Tibial nerve (tissue), 4 donors: ENCODE data around the gene TTC31. TPM values are rescaled to one million over a fixed set of nuclear protein-coding genes. Genes with fewer than 3 reads are reported as not detected.

ENCODE experiments used
- DNase-seq, 2 donors: peaks; one replicate each; pipeline ENCODE4 v3.0.0-alpha.2; 2019; ENCODE audit warnings: low spot score in 2 of 2
- H3K27ac ChIP-seq, 4 donors: fragments of 200-600 bp; sonication (generic) in 3 of 4; one replicate each; pipeline ENCODE4 v1.5.1; 2017 to 2019; ENCODE audit warnings: mild to moderate bottlenecking in 1 of 4
- H3K27me3 ChIP-seq, 2 donors: fragments of 200-600 bp; sonication (generic) in 1 of 2; one replicate each; pipeline versions ENCODE4 v1.5.1 to v1.6.0; 2017 to 2019
- H3K36me3 ChIP-seq, 3 donors: fragments of 200-600 bp; sonication (generic); one replicate each; pipeline ENCODE4 v1.5.1; 2018 to 2019
- H3K4me1 ChIP-seq, 4 donors: fragments of 200-600 bp; sonication (generic) in 3 of 4; one replicate each; pipeline ENCODE4 v1.5.1; 2017 to 2019
- H3K4me3 ChIP-seq, 4 donors: fragments of 200-600 bp; sonication (generic) in 3 of 4; one replicate each; pipeline ENCODE4 v1.5.1; 2017 to 2019; ENCODE audit warnings: mild to moderate bottlenecking in 1 of 4, moderate library complexity in 1 of 4
- H3K9me3 ChIP-seq, 4 donors: fragments of 200-600 bp; sonication (generic) in 3 of 4; one replicate each; pipeline ENCODE4 v1.5.1; 2017 to 2019
- CTCF ChIP-seq, 5 experiments: fragments of 200-600 bp in 3 of 5; fragments of 450-650 bp in 2 of 5; sonication (generic) in 3 of 5; IDR thresholded peaks; one replicate each; pipeline ENCODE4 v1.5.1; 2016 to 2019; ENCODE audit warnings: antibody characterized with exemption in 5 of 5, mild to moderate bottlenecking in 3 of 5, moderate library complexity in 2 of 5
- EP300 ChIP-seq, 2 donors: sonication (generic); formaldehyde crosslinking; IDR thresholded peaks; one replicate each; pipeline ENCODE4 v1.6.1; 2017; ENCODE audit warnings: antibody characterized with exemption in 2 of 2, mild to moderate bottlenecking in 1 of 2
- POLR2A ChIP-seq, 2 donors: fragments of 450-650 bp; IDR thresholded peaks; one replicate each; pipeline ENCODE4 v1.6.1; 2017; ENCODE audit warnings: antibody characterized with exemption in 2 of 2, mild to moderate bottlenecking in 2 of 2, moderate library complexity in 2 of 2
- WGBS, 2 donors: methylation state at CpG; one replicate each; pipeline ENCODE4 v1.1.5; 2018; 5-methylcytosine and 5-hydroxymethylcytosine counted together
- total RNA-seq, 4 donors: library from RNA; depleted of rRNA; stranded (reverse); fragments of >200 nt; gene quantifications; one replicate each; pipeline ENCODE4 v1.1.0, GENCODE V29; 2016

The TTC31 gene
- total RNA-seq, 4 donors from 2014 or later = 14.6 to 43.3 (median 36.4) TPM

GRCh38 chr2:74526649-74527230 is 43.9 kb downstream of the TTC31 start:
- peaks cover 0 to 30% (median 19%) of the 10 kb centered on the region in 4 donors for H3K4me1 ChIP-seq
- H3K9me3 ChIP-seq = no peaks in the 10 kb centered on the region
- DNase-seq = no peak
- H3K4me3 ChIP-seq = no peak overlapping the region
- H3K27ac ChIP-seq = no peak overlapping the region
- TF ChIP-seq EP300 (IDR thresholded peaks at IDR 0.05) (no peak), POLR2A (IDR thresholded peaks at IDR 0.05) (no peak), CTCF (IDR thresholded peaks at IDR 0.05) (no peak)
- H3K36me3 ChIP-seq = peaks cover 0 to 46% (median 12%) of the 10 kb centered on the region in 3 donors
- 95 to 98% methylated on average over 11 of the region's 11 CpGs for WGBS, 2 donors
- H3K27me3 ChIP-seq = no peaks in the 10 kb centered on the region

DNA sequence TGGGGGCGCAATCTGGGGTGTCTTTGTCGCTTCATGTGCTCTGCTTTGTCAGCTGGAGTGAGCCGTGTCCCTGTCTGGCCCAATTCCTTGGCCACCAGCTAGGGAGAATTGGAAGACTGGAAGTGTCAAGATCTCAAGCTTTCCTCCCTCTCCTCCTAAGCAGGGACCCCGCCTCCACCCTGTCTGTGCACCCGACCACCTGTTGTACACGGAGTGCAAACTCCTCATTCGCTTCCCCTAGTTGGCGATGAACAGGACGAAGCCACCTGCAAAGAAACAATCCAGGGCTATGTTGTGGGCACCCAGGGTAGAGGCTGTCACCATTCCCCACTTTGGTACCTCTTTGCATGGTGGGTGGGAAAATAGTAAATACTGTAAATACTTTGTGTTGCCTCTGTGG is 44.9 kb downstream of the TTC31 start:
- Histone ChIP-seq H3K36me3 (peaks cover 0 to 55% (median 12%) of the 10 kb centered on the region in 3 donors), H3K27ac (no peak overlapping the region), H3K9me3 (no peaks in the 10 kb centered on the region), H3K4me3 (no peak overlapping the region), H3K4me1 (peaks cover 0 to 34% (median 19%) of the 10 kb centered on the region in 4 donors), H3K27me3 (no peaks in the 10 kb centered on the region)
- no peak for DNase-seq
- no peak for TF ChIP-seq EP300 (IDR thresholded peaks at IDR 0.05)
- no peak for TF ChIP-seq POLR2A (IDR thresholded peaks at IDR 0.05)
- TF ChIP-seq CTCF (IDR thresholded peaks at IDR 0.05) = no peak
- whole genome bisulfite sequencing, 2 donors = 90 to 94% methylated on average over 9 of the region's 9 CpGs

DNA sequence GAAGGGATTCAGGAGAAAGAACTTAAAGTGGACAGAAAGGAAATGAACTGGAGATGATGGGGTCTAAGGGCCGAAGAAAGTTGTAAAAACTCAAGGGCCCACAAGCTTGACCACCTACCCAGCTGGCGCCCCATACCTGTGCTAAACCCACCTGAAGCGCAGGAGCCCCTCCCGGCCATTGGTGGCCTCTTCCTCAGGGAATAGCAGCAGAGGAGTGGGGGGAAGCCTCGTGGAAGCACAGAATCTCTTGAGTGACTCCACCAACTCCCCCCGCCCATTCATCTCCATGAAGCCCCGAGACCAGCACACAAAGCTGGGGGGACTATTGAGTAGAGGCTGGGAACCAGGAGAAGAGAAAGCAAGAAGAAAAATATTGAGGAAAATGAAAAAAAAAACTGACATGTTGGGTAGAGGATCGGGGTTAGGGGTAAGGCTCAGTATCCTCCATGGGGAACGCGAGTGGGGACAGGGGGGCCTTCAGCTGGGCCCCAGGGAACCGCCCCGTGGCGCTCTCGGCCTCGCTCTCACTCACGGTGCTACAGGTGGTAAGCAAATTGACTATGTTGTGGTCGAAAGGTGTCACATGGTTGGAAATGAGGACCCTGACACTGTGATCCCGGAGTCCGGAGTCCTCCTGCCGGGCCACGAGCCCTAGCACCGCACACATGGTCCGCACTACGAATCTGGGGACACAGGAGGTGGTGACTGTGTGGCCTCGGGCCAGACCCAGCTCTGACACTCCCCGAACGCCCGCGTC is 45.9 kb downstream of the TTC31 start:
- H3K9me3 ChIP-seq = no peaks in the 10 kb centered on the region
- H3K4me3 ChIP-seq = peak overlapping the region; percentile 63 to 82 (median 68)
- peaks cover 0 to 34% (median 19%) of the 10 kb centered on the region in 4 donors for H3K4me1 ChIP-seq
- H3K27me3 ChIP-seq = no peaks in the 10 kb centered on the region
- WGBS, 2 donors = 15 to 16% methylated on average over 28 to 29 of the region's 29 CpGs
- peaks cover 0 to 65% (median 12%) of the 10 kb centered on the region in 3 donors for H3K36me3 ChIP-seq
- DNase-seq = no peak
- peak overlapping the region; percentile 72 to 90 (median 82) for H3K27ac ChIP-seq
- TF ChIP-seq CTCF (IDR thresholded peaks at IDR 0.05) (no peak), POLR2A (IDR thresholded peaks at IDR 0.05) (no peak), EP300 (IDR thresholded peaks at IDR 0.05) (no peak)

GRCh38 chr2:74529357-74530238 is 46.7 kb downstream of the TTC31 start, which contains the start of the genes AUP1 and HTRA2:
Gene AUP1, minus strand, starts transcription at chr2:74529706. Its CDS starts 77 bp downstream, at chr2:74529629.
Gene HTRA2, plus strand, starts transcription at chr2:74529933. Its CDS starts 74 bp downstream, at chr2:74530007.
- peak within 1 kb of the TSS; percentile 72 to 90 (median 84) for H3K27ac ChIP-seq
- H3K27me3 ChIP-seq = no peaks in the 10 kb centered on the region
- H3K36me3 ChIP-seq = peaks cover 0 to 72% (median 12%) of the 10 kb centered on the region in 3 donors
- peak; percentile 94 to 95 for DNase-seq
- H3K4me3 ChIP-seq = peak within 1 kb of the TSS; percentile 63 to 96 (median 77)
- TF ChIP-seq CTCF (IDR thresholded peaks at IDR 0.05) (peak in 2 of 5 experiments; percentile 40 to 61), POLR2A (IDR thresholded peaks at IDR 0.05) (peak; percentile 22 to 79), EP300 (IDR thresholded peaks at IDR 0.05) (peak; percentile 88 to 96)
- WGBS, 2 donors = 0 to 2% methylated on average over 44 to 68 of the region's 87 CpGs
- H3K4me1 ChIP-seq = peaks cover 0 to 34% (median 19%) of the 10 kb centered on the region in 4 donors
- no peaks in the 10 kb centered on the region for H3K9me3 ChIP-seq
